NCI-H510A (cell line): Measurements from ENCODE around the gene IRF2BPL.

ENCODE experiments used
- DNase-seq: peaks from one replicate; lab custom pipeline; 2025; lab: John Stamatoyannopoulos, UW

The IRF2BPL gene

DNA sequence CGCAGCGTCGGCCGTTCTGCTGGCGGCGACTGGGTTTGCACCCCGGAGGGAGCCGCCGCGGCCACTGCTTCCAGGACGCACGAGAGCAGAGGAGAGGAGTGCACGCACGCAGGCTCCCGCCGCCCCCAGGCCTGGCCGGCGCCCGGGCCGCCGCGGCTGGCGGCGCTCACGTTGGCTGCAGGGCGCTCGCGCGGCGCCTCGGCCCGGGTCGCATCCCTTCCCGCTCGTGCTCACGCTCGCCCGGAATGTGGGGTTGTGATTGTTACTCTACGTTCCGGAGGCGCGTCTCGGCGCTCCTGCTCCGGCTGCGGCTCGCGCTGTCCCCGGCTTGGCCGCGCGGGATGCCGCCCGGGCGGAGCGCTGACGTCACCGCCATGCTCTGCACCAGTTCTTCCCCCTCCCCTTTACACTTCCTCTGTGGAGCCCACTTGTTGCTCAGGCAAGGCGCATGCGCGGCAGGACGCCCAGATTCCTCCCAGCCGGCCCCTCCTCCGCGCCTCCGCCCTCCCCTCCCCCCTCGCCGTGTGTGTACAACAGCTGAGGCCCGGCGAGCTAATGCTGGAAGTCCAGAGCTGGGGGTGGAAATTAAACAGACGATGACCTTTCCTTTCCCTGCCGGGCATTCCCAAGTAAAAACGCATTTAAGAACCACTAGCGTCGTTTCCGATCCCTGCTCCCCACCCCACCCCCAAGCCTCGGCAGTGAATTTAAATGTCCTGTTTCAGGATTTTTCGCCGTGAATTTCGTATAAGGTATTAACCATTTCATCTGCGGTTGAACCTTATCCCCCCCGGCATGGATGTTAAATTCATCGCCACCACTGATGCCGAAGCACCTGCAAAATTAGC is at the start of gene IRF2BPL:
TSS of gene IRF2BPL (minus strand) at position 325 of the 848 bp plus-strand sequence. CDS start 916 bp downstream, outside the sequence.
- peak; percentile 93 for DNase-seq

DNA sequence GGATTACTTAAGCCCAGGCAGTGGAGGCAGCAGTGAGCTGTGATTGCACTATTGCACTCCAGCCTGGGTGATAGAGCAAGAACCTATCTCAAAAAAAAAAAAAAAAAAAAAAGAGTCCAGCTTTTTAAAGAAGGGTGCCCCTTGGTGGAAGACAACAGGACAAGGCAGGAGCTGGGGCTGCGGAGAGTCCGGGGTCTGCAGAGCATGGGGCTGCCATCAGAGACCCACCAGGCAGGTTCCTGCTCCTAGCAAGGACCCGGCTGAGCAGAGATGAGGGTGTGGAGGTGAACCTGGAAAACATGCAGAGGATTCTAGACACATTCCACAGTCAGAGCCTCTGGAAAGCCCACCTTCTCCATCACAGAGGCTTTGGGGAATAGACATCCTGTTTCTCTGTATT is 48.5 kb upstream of the IRF2BPL start:
- no peak for DNase-seq

DNA sequence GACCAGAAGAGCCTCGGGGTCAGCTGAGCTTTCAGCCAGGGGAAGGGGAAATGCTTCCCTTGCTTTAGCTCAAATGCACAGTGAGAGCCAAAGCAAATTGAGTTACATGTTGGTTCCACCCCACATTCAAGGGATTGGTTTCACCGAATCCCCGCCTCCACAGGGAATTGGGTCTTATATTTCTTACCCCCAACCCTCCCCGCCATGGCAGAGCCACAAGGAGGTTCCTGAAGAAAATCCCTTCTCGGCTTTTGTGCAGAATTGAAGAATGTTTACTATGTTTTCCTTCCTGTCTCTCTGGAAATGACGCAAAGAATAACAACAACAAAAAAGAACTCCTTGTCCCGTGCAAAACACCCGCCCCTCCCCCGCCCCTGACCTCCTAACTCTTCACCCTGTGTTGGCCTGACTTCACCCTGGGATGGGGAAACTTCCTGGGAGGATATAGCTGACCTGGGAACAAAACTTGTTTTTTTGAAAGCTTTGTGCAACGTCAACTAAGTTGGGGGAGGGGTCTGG is 47.7 kb upstream of the IRF2BPL start:
- DNase-seq: no peak

DNA sequence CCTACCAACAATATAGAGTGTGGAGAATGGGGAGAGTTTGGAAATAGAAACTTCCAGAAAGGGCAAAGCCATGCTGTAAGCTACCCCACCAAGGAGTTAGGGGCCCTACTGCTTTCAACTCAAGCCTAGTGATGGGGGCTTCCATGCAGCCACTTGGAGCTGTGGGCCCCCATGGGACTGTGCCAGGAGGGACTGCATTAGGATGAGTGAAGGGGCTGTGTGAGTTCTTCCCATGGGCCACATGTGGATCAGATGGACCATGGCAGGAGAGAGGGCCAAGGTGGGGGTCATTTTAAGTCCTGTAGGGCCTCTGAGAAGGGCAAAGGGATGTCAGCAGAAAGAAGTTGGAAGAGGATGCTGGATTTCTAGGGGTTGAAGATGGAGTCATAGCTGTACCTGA is 46.5 kb upstream of the IRF2BPL start:
- no peak for DNase-seq

DNA sequence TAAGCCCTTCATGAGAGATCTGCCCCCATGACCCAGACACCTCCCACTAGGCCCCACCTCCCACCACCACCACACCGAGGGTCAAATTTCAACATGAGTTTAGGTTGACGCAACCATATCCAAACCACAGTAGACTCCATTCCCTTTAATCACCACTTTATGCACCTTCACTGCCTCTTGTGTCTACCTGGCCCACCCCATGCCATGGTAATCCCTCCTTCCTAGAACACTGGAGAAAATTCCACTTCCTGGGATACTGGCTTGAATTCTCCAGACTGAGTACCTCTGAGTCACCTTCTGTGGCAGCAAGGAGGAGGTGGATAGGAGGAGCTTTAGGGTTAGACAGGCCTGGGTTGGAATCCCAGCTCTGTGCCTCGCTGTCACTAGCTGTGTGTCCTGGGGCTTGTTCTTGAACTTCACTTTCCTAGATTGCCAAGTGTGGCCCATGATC is 43.5 kb upstream of the IRF2BPL start:
- peak; percentile 7 for DNase-seq

DNA sequence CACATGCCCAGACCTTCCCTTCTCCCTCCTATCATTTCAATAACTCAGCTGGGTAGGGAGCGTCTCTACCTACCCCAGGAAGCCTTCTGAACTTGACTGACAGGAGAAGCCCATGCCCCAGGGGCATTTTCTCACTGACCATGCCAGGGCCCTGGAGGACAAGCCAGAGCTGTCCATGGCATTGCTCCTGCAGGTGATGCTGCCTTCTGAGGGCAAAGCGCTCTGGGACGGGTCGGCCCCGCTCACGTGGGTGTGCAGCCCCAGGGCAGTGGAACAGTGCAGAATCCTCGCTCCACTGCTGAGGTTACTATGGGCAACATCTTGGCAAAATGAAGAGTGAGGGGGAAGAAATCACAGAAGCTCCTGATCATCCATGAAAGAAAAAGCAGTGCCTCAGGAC is 41.0 kb upstream of the IRF2BPL start:
- no peak for DNase-seq

DNA sequence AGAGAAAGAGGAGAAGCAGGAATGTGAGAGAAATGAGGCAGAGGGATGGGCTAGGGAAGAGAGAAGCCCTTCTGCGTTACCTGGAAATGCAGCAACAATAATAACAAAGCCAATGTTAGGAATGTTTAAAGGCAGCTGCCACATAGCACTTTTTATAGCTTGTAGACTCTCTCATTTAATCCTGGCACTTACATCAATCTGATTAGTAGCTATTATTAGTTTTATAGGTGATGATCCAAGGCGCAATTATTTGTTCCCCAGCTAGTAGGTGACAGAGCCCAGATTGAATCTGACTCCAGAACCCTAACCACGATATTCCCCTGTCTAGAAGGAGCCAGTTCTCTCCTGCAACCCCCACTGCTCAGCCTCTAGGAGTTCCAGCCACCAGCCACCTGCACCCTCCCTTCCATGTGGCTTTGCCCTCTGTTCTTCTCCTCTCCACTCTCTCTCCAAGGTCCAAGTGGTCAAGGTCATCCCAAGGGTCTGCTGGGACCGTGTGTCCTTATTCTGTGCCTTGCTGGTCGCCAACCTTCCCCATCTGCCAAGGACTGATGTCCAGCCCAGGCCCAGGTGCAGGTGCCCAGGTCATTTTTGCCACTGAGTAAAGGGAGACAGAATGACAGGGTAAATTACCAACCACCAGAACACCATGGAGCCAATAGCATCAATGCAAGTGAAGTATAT is 40.2 kb upstream of the IRF2BPL start:
- no peak for DNase-seq

DNA sequence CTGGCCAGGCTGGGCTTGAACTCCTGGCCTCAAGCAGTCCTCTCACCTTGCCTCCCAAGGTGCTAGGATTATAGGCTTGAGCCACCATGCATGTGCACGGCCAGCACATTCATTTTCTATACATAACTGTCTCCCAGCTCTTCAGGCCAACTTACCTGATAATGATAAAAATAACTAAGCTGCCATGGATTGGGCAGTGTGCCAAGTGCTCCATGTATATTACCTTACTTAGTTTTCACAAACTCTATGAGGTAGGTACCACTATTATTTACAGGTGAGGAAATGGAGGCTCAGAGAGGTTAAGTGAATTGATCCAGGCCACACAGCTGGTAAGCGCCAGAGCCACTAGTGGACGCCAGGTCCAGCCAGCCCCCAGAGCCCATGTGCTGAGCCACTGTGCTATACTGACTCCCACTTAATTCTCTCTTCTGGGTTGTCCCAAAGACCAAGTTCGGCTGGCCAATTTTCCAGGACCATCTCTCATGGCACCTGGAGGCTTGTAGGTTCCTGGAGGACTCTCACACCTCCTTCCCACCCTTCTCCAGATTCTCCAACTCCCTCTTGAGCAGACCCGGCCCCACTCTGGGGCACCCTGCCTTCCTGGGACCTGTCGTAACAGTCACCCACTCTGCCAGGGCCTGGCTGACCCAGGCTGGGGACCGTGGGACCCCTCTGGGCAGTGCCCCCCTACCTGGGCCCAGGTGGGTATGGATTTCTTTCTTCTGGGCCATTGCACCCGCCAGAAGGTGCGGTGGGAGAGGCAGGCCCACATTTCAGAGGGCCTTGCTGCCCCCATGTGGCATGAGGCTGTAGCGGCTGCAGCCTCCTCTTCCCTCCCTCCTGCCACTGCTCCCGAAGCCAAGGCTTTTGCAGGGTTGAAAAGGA is 39.4 kb upstream of the IRF2BPL start:
- DNase-seq: peak; percentile 58

DNA sequence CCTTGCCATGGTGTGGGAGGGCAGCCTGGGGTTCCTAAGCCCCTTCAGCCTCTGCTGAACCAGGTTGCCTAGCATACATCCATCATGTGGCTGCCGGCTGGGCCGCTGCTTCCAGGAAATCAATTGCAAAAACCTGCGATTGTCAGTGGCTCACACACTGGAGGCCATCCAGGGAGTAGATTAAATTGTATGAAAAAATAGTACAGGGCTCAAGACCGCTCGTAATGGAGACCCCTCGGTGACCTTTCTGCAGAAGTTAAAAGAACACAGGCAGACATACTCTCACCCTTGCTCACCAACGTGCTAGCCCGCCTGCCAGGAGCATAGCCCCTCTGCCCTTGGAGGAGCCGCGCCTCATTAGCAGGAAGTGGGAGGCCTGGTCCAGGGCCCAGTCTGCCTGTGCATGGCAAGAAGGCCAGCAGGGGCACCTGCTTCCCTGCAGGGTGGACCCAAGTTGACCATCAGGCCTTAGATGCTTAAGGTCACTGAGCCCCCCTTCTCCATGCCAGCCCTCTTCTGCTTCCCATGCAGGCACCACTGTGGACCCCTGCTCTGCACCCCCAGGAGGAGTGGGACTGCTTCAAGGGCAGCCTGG is 38.2 kb upstream of the IRF2BPL start:
- no peak for DNase-seq

DNA sequence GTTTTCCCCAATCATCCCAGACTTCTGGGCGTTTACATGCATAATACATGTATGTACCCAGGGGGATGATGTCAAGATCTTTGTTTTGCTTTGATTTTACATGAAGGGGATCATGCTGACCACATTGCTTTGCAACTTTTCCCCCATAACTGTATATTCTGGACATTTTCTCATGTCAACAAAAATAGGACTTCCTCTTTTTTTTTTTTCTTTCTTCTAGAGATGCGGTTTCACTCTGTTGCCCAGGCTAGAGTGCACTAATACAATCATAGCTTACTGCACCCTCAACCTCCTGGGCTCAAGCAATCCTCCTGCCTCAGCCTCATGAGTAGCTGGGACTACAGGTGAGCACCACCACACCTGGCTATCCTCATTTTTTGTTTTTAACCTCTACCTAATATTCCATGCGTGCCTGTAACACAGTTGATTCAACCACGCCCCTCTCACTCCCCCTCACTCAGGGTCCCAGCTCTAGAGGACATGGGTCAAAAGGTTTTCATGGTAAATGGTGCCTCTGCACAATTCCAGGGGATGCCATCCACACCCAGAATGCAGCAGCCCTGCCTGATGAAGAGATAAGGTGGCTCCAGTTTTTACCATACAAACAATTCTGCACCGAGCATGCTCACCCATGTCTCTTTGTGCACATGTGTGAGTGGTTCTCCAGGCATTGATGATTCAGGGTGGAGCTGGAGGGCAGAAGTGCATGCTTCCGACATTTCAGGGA is 37.5 kb upstream of the IRF2BPL start:
- no peak for DNase-seq

DNA sequence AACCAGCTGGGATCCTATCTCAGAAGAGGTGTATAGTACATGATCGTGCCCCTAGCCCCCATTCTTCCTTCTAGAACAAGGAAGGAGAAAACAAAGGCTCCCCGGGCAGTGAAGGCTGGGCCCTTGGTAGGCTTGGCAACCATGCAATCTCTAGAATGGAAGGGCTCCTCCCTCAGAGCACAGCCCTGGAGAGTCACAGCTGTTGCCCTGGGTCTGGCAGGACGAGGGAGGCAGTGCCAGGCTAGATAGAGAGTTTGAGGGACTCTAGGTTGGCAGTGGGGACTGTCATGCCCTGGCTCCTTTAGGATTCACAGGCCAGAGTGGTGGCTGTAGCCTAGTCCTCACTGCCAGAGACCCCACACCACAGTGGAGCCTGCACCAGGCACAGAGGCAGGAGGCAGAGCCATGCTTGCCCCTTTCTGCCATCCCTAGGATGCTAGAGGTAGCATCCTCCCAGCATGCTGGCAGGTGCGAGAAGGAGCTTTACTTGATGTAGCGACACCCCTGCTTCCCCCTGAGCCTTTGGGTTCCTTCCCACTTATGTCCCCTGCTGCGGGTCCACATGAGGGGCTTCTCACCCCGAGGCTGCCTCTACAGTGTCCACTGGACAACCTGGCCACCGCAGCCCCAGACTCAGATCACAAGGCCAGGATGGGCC is 36.1 kb upstream of the IRF2BPL start:
- DNase-seq: no peak

DNA sequence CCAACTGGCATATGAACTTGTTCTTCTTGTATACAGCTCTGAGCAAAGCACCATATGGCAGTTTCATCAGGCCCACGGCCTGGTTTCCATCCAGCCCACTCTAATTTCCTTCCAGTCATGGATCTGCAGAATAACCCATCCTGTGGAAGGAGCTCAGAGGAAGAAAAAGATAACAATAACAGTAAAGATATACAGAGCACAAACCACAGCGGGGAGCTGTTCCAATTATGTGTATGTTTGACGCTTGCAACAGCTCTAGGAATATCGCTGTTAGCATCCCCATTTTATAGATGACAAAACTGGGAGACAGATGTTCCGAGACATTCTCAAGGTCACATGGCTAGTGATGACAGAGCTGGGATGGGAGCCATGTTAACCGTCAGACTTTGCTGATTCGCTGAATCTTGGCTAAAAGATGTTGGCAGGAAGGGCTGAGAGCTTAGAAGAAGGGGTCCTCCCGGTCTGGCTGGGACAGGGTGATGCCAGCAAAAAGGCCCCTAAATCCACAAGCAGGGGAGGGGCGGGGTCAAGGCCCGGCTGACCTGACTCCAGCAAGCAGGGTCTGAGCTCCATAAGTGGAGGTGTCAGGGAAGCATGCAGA is 35.2 kb upstream of the IRF2BPL start:
- no peak for DNase-seq

DNA sequence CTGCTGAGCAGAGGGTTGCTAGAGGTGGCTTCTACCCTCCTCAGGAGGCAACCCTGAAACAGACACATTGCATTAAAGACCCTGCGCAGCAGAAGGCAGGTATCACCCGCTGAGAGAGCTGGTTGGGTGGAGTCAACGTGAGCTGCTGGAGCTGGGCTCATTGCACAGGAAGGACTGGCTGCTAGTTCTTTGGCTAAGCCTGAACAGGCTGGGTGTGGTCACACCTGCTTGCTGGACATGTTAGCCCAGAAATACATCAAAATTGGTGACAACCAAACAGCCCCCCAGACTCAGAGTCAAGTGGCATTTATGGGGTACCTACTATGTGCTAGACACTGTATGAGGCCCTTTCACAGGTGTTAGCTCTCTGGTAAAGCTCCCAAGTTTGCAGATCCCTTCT is 33.8 kb upstream of the IRF2BPL start:
- no peak for DNase-seq

DNA sequence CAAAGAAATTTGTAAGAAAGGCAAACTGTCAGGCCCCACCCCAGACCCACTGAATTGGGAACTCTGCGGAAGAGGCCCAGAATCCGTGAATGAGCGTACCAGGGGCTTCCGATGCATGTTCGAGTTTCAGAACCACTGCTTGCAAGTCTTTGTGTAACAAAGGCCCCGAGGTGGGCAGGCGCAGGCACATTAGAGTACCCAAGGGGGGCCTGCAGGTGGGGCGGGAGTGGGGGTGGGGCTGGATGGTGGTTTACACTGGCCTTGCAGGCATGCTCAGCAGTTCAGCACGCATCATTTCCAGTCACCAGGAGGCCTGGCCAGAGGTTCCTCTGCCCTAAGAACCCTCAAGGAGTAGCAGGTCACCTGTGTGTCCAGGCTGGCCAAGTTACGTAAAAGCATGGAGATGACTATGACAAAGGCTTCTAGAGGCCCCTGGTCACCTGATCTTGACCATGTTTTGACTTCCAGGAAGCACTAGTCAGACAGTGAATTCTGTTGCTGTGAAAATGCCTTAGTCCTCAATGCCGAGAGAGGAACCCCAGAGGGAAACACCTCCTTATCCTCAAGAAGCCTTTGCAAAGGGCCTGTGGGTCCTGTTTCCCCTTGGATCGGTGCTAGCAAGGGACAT is 33.2 kb upstream of the IRF2BPL start:
- DNase-seq: no peak

DNA sequence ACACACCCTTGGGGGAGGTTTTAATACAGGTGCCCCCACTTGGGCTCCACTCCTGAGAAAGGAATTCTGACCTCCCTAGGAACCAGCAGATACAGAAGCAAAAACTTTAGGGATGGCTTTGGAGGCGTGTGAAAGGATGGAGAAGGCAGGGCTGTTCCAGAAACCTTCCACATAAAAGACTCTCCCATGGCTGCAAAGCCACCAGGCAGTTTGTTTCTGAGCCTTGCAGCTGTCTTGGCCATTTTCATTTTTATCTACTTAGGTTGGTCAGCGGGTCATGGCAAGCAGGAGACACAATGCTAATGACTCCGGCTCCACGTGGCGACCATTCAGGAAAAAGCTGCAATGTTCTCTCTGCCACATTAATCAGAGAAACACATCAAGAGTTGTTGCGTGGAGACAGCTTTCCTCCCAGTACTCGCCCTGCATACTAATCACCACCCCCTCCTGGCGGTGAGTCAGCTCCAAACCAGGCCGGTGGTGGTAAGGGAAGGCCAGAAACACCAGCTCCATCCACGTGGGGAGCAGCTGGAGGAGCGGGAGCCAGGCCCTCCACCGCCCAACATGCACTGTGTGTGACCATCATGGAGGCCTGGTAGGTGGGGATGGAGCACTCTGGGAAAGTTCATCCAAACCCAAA is 30.9 kb upstream of the IRF2BPL start:
- DNase-seq: peak; percentile 67

DNA sequence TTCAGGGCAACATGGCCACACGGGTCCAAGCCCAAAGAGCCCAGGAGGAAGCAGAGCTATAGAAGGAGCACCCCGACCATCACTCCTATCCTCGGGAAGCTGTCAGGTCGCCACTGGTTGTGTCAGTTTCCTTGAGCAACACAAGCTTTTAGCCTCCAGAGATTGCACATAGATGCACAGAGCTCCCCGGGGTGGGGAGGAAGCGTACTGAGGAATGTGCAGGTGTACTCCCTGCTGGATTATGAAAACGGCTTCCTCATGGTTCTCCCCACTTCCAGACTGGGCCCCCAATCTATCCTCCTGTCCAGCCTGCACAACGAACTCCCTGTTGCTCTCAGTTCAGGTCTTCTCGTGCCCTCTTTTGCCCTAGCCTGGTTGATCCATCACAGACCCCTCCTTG is 30.3 kb upstream of the IRF2BPL start:
- no peak for DNase-seq

DNA sequence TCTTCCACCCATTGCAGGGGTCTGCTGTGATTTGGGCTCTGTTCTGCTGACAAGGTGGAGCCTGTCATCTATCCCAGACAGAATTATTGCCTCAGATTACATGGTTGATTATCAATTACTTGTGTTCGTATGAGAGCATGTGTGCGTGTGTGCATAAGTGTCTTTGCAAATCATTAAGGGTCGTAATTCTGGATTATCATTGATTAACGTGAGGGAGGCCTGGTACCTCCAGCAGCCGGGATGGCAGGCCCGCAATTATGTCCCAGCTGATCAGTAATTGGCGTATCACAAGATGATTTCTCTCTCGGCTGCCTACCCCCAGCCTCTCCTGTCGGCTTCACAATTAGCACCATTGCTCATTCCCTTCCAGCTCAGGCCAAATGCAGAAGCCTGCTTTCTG is 29.6 kb upstream of the IRF2BPL start:
- DNase-seq: no peak

DNA sequence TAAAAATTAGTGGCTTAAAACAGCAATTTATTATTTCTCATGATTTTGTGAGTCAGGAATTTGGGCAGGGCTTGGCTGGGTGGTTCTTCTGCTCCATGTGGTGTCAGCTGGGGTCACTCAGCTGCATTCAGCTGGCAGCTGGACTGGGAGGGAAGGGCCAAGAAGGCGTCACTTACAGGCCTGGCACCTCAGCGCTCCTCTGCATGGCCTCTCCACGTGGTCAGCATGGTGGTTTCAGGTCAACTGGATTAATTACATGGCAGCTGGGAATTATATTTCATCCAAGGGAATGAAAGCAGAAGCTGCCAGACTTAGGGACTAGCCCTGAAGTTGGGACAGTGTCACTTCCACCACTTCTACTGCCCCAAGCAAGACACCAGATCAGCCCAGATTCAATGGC is 27.5 kb upstream of the IRF2BPL start:
- DNase-seq: no peak

DNA sequence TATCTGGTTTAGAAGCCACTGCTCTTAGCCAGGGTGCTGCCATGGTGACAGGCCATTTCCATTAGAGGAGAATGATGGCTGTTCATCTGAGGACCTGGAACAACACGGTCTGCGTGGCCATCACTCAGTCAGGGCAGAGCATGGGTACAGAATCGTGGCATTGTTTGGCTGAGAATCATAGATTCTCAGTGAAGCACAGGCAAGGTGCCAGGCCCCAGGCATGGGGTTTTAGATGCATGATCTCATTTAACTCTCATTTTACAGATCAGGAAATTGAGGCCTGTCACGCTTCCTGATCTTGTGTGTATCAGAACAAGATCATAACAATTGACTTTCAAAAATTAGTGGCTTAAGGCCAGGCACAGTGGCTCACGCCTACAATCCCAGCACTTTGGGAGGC is 26.8 kb upstream of the IRF2BPL start:
- DNase-seq: no peak
